Measurements from ENCODE around the gene MELK. TPM values are rescaled to one million over a fixed set of nuclear protein-coding genes. Genes with fewer than 3 reads are reported as not detected.

Gene MELK
- total and polyA plus RNA-seq, 10 of the 15 experiments (the other 5 are each of a cell fraction or from before 2014, with no cell fraction given): 38.7 to 80.3 (median 51.6) TPM

- no peak overlapping the region for H3K4me2 ChIP-seq (ENCODE audit: control insufficient read depth, insufficient read depth)
- no peak overlapping the region for H3K4me3 ChIP-seq
- DNase-seq (ENCODE audit: low read depth, low spot score): no peak
- H3K27me3 ChIP-seq (replicated peaks in 1 of 2; ENCODE audit: control insufficient read depth in 2 of 2, insufficient read depth in 2 of 2, low read length in 1 of 2): no peaks in the 10 kb centered on the region
- POLR2A ChIA-PET: no interaction called here
- CTCF ChIA-PET: no interaction called here
- H3K79me2 ChIP-seq (ENCODE audit: control insufficient read depth, insufficient read depth, low read length): no peaks in the 10 kb centered on the region
- in situ Hi-C loops (cut with MboI) (no loop called here), intact Hi-C loops (cut with micrococcal nuclease; ENCODE audit: unreplicated experiment) (no loop called here)
- SMC1A ChIA-PET (ENCODE audit: uncharacterized antibody, unreplicated experiment): no interaction called here
- no peak for FAIRE-seq
- no TSS peak for BruUV-seq (replicated peaks)
- H3K36me3 ChIP-seq (ENCODE audit: control insufficient read depth in 2 of 2, insufficient read depth in 2 of 2, low read length in 1 of 2): no peaks in the 10 kb centered on the region
- RAD21 ChIA-PET (ENCODE audit: unreplicated experiment): no interaction called here
- no peaks in the 10 kb centered on the region for H3K4me1 ChIP-seq (ENCODE audit: control insufficient read depth, insufficient read depth, low read length)
- 93% methylated on average over 2 of the region's 2 CpGs for WGBS (ENCODE audit: insufficient coverage, insufficient replicate concordance, low lambda C conversion rate, missing lambda C conversion rate)
- H2AFZ ChIP-seq (ENCODE audit: control insufficient read depth, low read depth, low read length): no peak overlapping the region
- ATAC-seq: no peak
- H3K9ac ChIP-seq (ENCODE audit: control insufficient read depth, insufficient read depth, low read length): no peak overlapping the region
- no peaks in the 10 kb centered on the region for H4K20me1 ChIP-seq (ENCODE audit: control insufficient read depth, insufficient read depth)
- H3K27ac ChIP-seq (ENCODE audit: control insufficient read depth, insufficient read depth): no peak overlapping the region
- no peaks in the 10 kb centered on the region; the same call in 2 of the 3 replicates for H3K9me3 ChIP-seq (replicated peaks; ENCODE audit: control insufficient read depth, insufficient read depth, low read length)
- no peak for TF ChIP-seq TCF3 (IDR thresholded peaks at IDR 0.05; ENCODE audit: borderline replicate concordance, insufficient read depth, low read depth, low read length)
- no peak for TF ChIP-seq E4F1 (IDR thresholded peaks at IDR 0.05; ENCODE audit: borderline replicate concordance, partially characterized antibody)
- TF ChIP-seq CUX1 (IDR thresholded peaks at IDR 0.05; ENCODE audit: insufficient replicate concordance, low read depth, low read length): no peak
- no peak for TF ChIP-seq RFX5 (IDR thresholded peaks at IDR 0.05; ENCODE audit: low read depth, low read length)
- no peak for TF ChIP-seq ZZZ3 (IDR thresholded peaks at IDR 0.05; ENCODE audit: control insufficient read depth, insufficient read length, low read depth)
- TF ChIP-seq BRCA1 (IDR thresholded peaks at IDR 0.05; ENCODE audit: low read depth, low read length): no peak
- TF ChIP-seq ZNF592 (IDR thresholded peaks at IDR 0.05): no peak
- no peak for TF ChIP-seq CBFB (IDR thresholded peaks at IDR 0.05; ENCODE audit: low read depth)
- no peak for TF ChIP-seq FOXK2 (IDR thresholded peaks at IDR 0.05)
- TF ChIP-seq SREBF2 (IDR thresholded peaks at IDR 0.05; ENCODE audit: low read length): no peak
- TF ChIP-seq NBN (IDR thresholded peaks at IDR 0.05): no peak
- TF ChIP-seq MAX (IDR thresholded peaks at IDR 0.05; ENCODE audit: low read depth, low read length): no peak
- TF ChIP-seq SMARCA5 (IDR thresholded peaks at IDR 0.05): no peak
Observed at GRCh38 chr9:36530224-36530623, 42.5 kb upstream of the MELK start.

All from GM12878 (cell line).